K562 (cell line): ENCODE measurements around the gene PLCB4. TPM values are rescaled to one million over a fixed set of nuclear protein-coding genes. Genes with fewer than 3 reads are reported as not detected.

Experiments
- ATAC-seq: fragments of 200-7000 bp; cut with Tn5 transposase; 3 replicates; pipeline ENCODE4 v1.9.1; 2020; ENCODE audit warnings: moderate library complexity
- BruUV-seq: library from RNA; stranded (reverse); fragments of 400-500 nt; replicated peaks from 2 replicates; lab custom pipeline; 2021; lab: Mats Ljungman, UMichigan
- CTCF ChIA-PET: fragments of 300-600 bp; formaldehyde crosslinking; extraction: SDS; loops from one replicate; lab custom pipeline; 2021; ENCODE audit warnings: low intra/inter-chr PET ratio; lab: Yijun Ruan, JAX
- POLR2A ChIA-PET: fragments of 300-600, 350-650 bp; sonication (Branson Sonifier 250); formaldehyde crosslinking; extraction: SDS; loops from one replicate; lab custom pipeline; 2021; ENCODE audit warnings: antibody characterized with exemption, inconsistent platforms; lab: Yijun Ruan, JAX
- DNase-seq, 4 experiments: peaks; one replicate each; pipeline versions ENCODE4 v3.0.0 to v3.0.0-alpha.2; 2011 to 2018; ENCODE audit warnings: low spot score in 3 of 4, mixed read lengths in 3 of 4; ENCODE audit errors: extremely low read depth in 1 of 4
- FAIRE-seq: peaks from 2 replicates; lab custom pipeline; 2011; peaks lifted over from hg19 to GRCh38; lab: Jason Lieb, UNC
- H2AFZ ChIP-seq: 2 replicates; pipeline ENCODE4 v1.6.0; 2011; ENCODE audit warnings: low read depth, low read length, control low read depth, inconsistent platforms
- H3K27ac ChIP-seq: fragments of 200-600 bp; 3 replicates; pipeline ENCODE4 v1.8.0; 2011; ENCODE audit warnings: low read depth, mild to moderate bottlenecking, control low read depth, inconsistent platforms, low read length, moderate library complexity, mixed read lengths; ENCODE audit errors: extremely low read depth
- H3K27me3 ChIP-seq, 2 experiments: fragments of 300-600 bp in 1 of 2; 2 replicates in 1 of 2; 3 replicates in 1 of 2; pipeline versions ENCODE4 v1.6.0 to v1.8.0; 2011; ENCODE audit warnings: inconsistent platforms in 2 of 2, low read length in 2 of 2, mild to moderate bottlenecking in 1 of 2, mixed read lengths in 1 of 2, moderate library complexity in 1 of 2; ENCODE audit not compliant: control insufficient read depth in 2 of 2, insufficient read depth in 2 of 2
- H3K36me3 ChIP-seq: fragments of 300-600 bp; 3 replicates; pipeline ENCODE4 v1.8.0; 2011; ENCODE audit warnings: mild to moderate bottlenecking, low read length, inconsistent platforms; ENCODE audit not compliant: control insufficient read depth, insufficient read depth
- H3K4me1 ChIP-seq, 2 experiments: fragments of 200-600 bp in 1 of 2; replicated peaks in 1 of 2; 2 replicates in 1 of 2; 3 replicates in 1 of 2; pipeline versions ENCODE4 v1.5.1 to v1.8.0; 2011; ENCODE audit warnings: inconsistent platforms in 2 of 2, low read length in 2 of 2, mild to moderate bottlenecking in 1 of 2, mixed read lengths in 1 of 2, moderate library complexity in 1 of 2; ENCODE audit not compliant: control insufficient read depth in 2 of 2, insufficient read depth in 2 of 2
- H3K4me2 ChIP-seq: 2 replicates; pipeline ENCODE4 v1.6.1; 2011; ENCODE audit warnings: low read length, control low read depth, inconsistent platforms, mixed read lengths; ENCODE audit not compliant: insufficient read depth
- H3K4me3 ChIP-seq: fragments of 200-600 bp; sonication (generic), shearing (Covaris generic); 2 replicates; pipeline ENCODE4 v1.5.1; 2016; ENCODE audit warnings: control low read depth, inconsistent platforms
- H3K79me2 ChIP-seq: fragments of 200-600 bp; 3 replicates; pipeline ENCODE4 v1.8.0; 2011; ENCODE audit warnings: low read length, inconsistent platforms; ENCODE audit not compliant: control insufficient read depth, insufficient read depth
- H3K9ac ChIP-seq, 2 experiments: 2 replicates each; pipeline versions ENCODE4 v1.6.0 to v1.6.1; 2011; ENCODE audit warnings: low read depth in 2 of 2, low read length in 2 of 2, control low read depth in 1 of 2, inconsistent platforms in 1 of 2, mild to moderate bottlenecking in 1 of 2, mixed read lengths in 1 of 2; ENCODE audit not compliant: insufficient read depth in 1 of 2
- H3K9me1 ChIP-seq: one replicate; pipeline ENCODE4 v1.6.0; 2011; ENCODE audit warnings: inconsistent platforms, mild to moderate bottlenecking, low read length, moderate library complexity; ENCODE audit not compliant: control insufficient read depth, insufficient read depth
- H3K9me3 ChIP-seq: replicated peaks from 2 replicates; pipeline ENCODE4 v1.5.1; 2011; ENCODE audit warnings: low read depth, low read length, inconsistent platforms; ENCODE audit not compliant: control insufficient read depth, insufficient read depth
- H4K20me1 ChIP-seq: replicated peaks from 2 replicates; pipeline ENCODE4 v1.6.1; 2011; ENCODE audit warnings: low read length, inconsistent platforms, mixed read lengths; ENCODE audit not compliant: control insufficient read depth, insufficient read depth
- AFF4 ChIP-seq: sonication (generic); formaldehyde crosslinking; IDR thresholded peaks from 2 replicates; pipeline ENCODE4 v1.8.0; 2023; ENCODE audit warnings: mild to moderate bottlenecking, missing genetic modification reagents
- CCNT2 ChIP-seq: IDR thresholded peaks from 2 replicates; pipeline ENCODE4 v1.6.1; 2011; ENCODE audit warnings: borderline replicate concordance, low read depth, mild to moderate bottlenecking, moderate library complexity, mixed read lengths, low read length; ENCODE audit not compliant: insufficient read length; ENCODE audit errors: extremely low read depth
- EWSR1 ChIP-seq: fragments of 450-650 bp; IDR thresholded peaks from 2 replicates; pipeline ENCODE4 v1.6.1; 2018; ENCODE audit warnings: borderline replicate concordance, mild to moderate bottlenecking, low read depth, moderate library complexity; ENCODE audit not compliant: partially characterized antibody
- HDAC6 ChIP-seq: IDR thresholded peaks from 2 replicates; pipeline ENCODE4 v1.6.1; 2012; ENCODE audit warnings: low read depth, mild to moderate bottlenecking, control low read depth, inconsistent platforms, low read length, moderate library complexity
- POLR3A ChIP-seq: IDR thresholded peaks from 2 replicates; pipeline ENCODE4 v1.6.1; 2011; ENCODE audit warnings: borderline replicate concordance, mild to moderate bottlenecking, moderate library complexity; ENCODE audit not compliant: insufficient read length, insufficient read depth; ENCODE audit errors: extremely low read depth
- RAD51 ChIP-seq: fragments of 450-650 bp; IDR thresholded peaks from 2 replicates; pipeline ENCODE4 v1.7.1; 2016; ENCODE audit warnings: low read depth, mild to moderate bottlenecking, borderline replicate concordance
- RBM15 ChIP-seq: fragments of 200-400 bp; formaldehyde crosslinking; IDR thresholded peaks from 2 replicates; pipeline ENCODE4 v1.6.1; 2018; ENCODE audit warnings: mild to moderate bottlenecking, low read length, moderate library complexity; ENCODE audit not compliant: insufficient read depth
- RCOR1 ChIP-seq, 2 experiments: IDR thresholded peaks; 2 replicates each; pipeline ENCODE4 v1.6.1; 2012; ENCODE audit warnings: low read depth in 2 of 2, low read length in 2 of 2, borderline replicate concordance in 1 of 2, improper control_type of control experiment in 1 of 2
- SIN3B ChIP-seq: fragments of 450-650 bp; IDR thresholded peaks from 2 replicates; pipeline ENCODE4 v1.6.1; 2017; ENCODE audit warnings: low read depth, mild to moderate bottlenecking, moderate library complexity
- WGBS: fragments of 100-300 bp; shearing (Covaris generic); methylation state at CpG from one replicate; pipeline ENCODE4 v1.1.6; 2016; ENCODE audit warnings: low coverage, mixed read lengths; ENCODE audit not compliant: insufficient coverage; ENCODE audit errors: missing lambda C conversion rate; 5-methylcytosine and 5-hydroxymethylcytosine counted together
- in situ Hi-C: fragments of 300-500 bp; cut with MboI; formaldehyde crosslinking; loops from 4 replicates; pipeline ENCODE4 v1.15.0; 2018; ENCODE audit warnings: inconsistent platforms, mixed read lengths
- intact Hi-C: fragments of 100-400 bp; cut with micrococcal nuclease; formaldehyde crosslinking; loops from 2 replicates; pipeline ENCODE4 v1.14.2; 2022
- polyA plus RNA-seq, 8 experiments: library from polyadenylated mRNA; depleted of rRNA in 4 of 8; stranded (reverse) in 5 of 8; unstranded in 3 of 8; fragments of >200 nt; fragmentation: Nextera tagmentation in 2 of 8; fragmentation: Illumina TruSeq in 1 of 8; extraction: Ambion mirVana in 2 of 8; extraction: Trizol in 1 of 8; gene quantifications; 2 replicates each; pipeline versions ENCODE4 v1.2.1 to v1.2.3, GENCODE V29; 2011 to 2014; ENCODE audit warnings: inconsistent platforms in 1 of 8, missing spikeins in 1 of 8
- total RNA-seq, 7 experiments: library from RNA; depleted of rRNA in 6 of 7; stranded (reverse); fragments of >200 nt in 6 of 7; fragmentation: Illumina TruSeq in 2 of 7; extraction: Trizol in 2 of 7; gene quantifications; 2 replicates each; pipeline versions ENCODE4 v1.2.1 to v1.2.3, GENCODE V29; 2011 to 2021; ENCODE audit warnings: low replicate concordance in 1 of 7
- TF ChIP-seq, protein P1 (sequence below): sonication (generic); formaldehyde crosslinking; IDR thresholded peaks from 2 replicates; pipeline ENCODE4 v1.8.1; 2023; ENCODE audit warnings: mild to moderate bottlenecking, missing genetic modification reagents
- TF ChIP-seq, protein P2 (sequence below): fragments of 450-650 bp; IDR thresholded peaks from 2 replicates; pipeline ENCODE4 v1.6.1; 2016; ENCODE audit warnings: antibody characterized with exemption
- TF ChIP-seq, protein P3 (sequence below): fragments of 250-450 bp; sonication (Bioruptor Pico); IDR thresholded peaks from 2 replicates; pipeline ENCODE4 v1.8.0; 2021; ENCODE audit warnings: borderline replicate concordance, mild to moderate bottlenecking, moderate library complexity; ENCODE audit not compliant: poor library complexity, severe bottlenecking

PLCB4 gene
- total and polyA plus RNA-seq, 9 of the 15 experiments (the other 6 are each of a cell fraction or from before 2014, with no cell fraction given) = 0.20 to 2.9 (median 0.52) TPM

DNA sequence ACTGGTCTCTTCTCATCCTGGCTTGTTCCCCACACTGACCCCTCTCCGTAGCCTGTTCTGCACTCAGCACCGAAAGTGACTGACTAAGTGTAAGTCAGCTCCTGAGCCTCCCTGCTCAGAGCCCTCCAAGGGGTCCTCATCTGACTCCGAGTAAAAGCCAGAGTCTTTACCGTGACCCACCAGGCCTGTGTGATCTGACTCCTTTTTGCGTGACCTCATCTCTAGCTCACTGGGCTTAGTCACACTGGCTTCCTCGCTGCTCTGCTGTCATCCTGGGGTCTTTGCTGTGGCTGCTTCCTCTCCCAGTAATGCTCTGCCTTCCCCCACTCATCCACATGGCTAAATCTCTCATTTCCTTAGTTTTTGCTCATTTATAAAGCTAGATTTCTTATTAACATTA lies 116.6 kb downstream of the PLCB4 start:
- no peaks in the 10 kb centered on the region for H3K9me3 ChIP-seq
- no peak for FAIRE-seq
- H3K27me3 ChIP-seq = no peaks in the 10 kb centered on the region
- CTCF ChIA-PET = no interaction called here
- BruUV-seq = no TSS peak
- in situ Hi-C loops (no loop called here), intact Hi-C loops (no loop called here)
- H3K4me1 ChIP-seq = no peaks in the 10 kb centered on the region; a peak in 1 of 5 replicates
- H4K20me1 ChIP-seq = no peaks in the 10 kb centered on the region
- no peak for ATAC-seq
- POLR2A ChIA-PET = no interaction called here
- H3K4me3 ChIP-seq = no peak overlapping the region
- WGBS = 43% methylated on average over 6 of the region's 6 CpGs
- H3K36me3 ChIP-seq = no peaks in the 10 kb centered on the region
- no peak overlapping the region for H3K9ac ChIP-seq
- H2AFZ ChIP-seq = no peak overlapping the region
- H3K9me1 ChIP-seq = no peaks in the 10 kb centered on the region
- H3K27ac ChIP-seq = no peak overlapping the region
- no peak for DNase-seq
- no peak overlapping the region for H3K4me2 ChIP-seq
- no peaks in the 10 kb centered on the region for H3K79me2 ChIP-seq
- TF ChIP-seq SIN3B = no peak
- TF ChIP-seq RBM15 = no peak
- no peak for TF ChIP-seq RCOR1 (IDR thresholded peaks at IDR 0.05; ENCODE audit: borderline replicate concordance in 1 of 2, low read depth in 2 of 2, low read length in 2 of 2)
- no peak for TF ChIP-seq HDAC6
- no peak for TF ChIP-seq CCNT2
- TF ChIP-seq EWSR1 = no peak
- TF ChIP-seq, protein P1, sequence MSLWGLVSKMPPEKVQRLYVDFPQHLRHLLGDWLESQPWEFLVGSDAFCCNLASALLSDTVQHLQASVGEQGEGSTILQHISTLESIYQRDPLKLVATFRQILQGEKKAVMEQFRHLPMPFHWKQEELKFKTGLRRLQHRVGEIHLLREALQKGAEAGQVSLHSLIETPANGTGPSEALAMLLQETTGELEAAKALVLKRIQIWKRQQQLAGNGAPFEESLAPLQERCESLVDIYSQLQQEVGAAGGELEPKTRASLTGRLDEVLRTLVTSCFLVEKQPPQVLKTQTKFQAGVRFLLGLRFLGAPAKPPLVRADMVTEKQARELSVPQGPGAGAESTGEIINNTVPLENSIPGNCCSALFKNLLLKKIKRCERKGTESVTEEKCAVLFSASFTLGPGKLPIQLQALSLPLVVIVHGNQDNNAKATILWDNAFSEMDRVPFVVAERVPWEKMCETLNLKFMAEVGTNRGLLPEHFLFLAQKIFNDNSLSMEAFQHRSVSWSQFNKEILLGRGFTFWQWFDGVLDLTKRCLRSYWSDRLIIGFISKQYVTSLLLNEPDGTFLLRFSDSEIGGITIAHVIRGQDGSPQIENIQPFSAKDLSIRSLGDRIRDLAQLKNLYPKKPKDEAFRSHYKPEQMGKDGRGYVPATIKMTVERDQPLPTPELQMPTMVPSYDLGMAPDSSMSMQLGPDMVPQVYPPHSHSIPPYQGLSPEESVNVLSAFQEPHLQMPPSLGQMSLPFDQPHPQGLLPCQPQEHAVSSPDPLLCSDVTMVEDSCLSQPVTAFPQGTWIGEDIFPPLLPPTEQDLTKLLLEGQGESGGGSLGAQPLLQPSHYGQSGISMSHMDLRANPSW (CRISPR knock-in tag) = no peak
- TF ChIP-seq RAD51 = no peak
- TF ChIP-seq AFF4 (CRISPR knock-in tag) = no peak
- TF ChIP-seq, protein P2, sequence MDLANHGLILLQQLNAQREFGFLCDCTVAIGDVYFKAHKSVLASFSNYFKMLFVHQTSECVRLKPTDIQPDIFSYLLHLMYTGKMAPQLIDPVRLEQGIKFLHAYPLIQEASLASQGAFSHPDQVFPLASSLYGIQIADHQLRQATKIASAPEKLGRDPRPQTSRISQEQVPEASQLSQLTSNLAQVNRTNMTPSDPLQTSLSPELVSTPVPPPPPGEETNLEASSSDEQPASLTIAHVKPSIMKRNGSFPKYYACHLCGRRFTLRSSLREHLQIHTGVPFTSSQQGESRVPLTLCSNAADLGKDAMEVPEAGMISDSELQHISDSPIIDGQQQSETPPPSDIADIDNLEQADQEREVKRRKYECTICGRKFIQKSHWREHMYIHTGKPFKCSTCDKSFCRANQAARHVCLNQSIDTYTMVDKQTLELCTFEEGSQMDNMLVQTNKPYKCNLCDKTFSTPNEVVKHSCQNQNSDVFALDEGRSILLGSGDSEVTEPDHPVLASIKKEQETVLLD = no peak
- TF ChIP-seq, protein P3, sequence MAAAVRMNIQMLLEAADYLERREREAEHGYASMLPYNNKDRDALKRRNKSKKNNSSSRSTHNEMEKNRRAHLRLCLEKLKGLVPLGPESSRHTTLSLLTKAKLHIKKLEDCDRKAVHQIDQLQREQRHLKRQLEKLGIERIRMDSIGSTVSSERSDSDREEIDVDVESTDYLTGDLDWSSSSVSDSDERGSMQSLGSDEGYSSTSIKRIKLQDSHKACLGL (CRISPR knock-in tag) = no peak
- no peak for TF ChIP-seq POLR3A
